ENCODE results near the gene TBC1D8. TPM values are rescaled to one million over a fixed set of nuclear protein-coding genes. Genes with fewer than 3 reads are reported as not detected.

The TBC1D8 gene
- total and polyA plus RNA-seq, 2 of the 8 experiments (the other 6 are each of a cell fraction or from before 2014, with no cell fraction given) = 20.8 to 21.8 TPM

DNA sequence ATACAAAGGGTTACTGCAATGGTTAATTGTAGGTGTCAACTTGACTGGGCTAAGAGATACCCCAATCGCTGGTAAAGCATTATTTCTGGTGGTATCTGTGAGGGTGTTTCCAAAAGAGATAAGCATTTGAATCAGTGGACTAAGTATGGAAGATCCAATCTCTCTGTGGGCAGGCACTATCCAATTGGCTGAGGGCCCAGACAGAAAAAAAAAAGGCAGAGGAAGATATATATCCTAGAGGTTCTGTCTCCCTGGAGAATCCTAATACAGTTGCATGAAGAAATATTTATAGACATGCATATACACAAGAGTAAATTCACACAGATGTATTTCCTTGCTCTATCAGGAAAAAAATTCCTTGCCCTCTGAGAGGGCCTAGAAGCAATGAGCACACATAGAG, 43.9 kb downstream of the TBC1D8 start:
- H4K5ac ChIP-seq (ENCODE audit: insufficient read length, low read depth, low read length) = no peak overlapping the region
- no peak overlapping the region for H2BK12ac ChIP-seq (ENCODE audit: low read depth, low read length)
- H2AK5ac ChIP-seq (ENCODE audit: low read depth, low read length) = no peak overlapping the region
- ChIA-PET CTCF (ENCODE audit: partially characterized antibody) (no interaction called here), POLR2A (ENCODE audit: partially characterized antibody) (no interaction called here)
- H3K4me3 ChIP-seq (ENCODE audit: extremely low read depth in 1 of 4, insufficient read depth in 2 of 4, low read depth in 3 of 4, low read length in 4 of 4) = no peak overlapping the region
- no peak for FAIRE-seq
- H4K91ac ChIP-seq (replicated peaks; ENCODE audit: insufficient read length, low read length) = no peak overlapping the region
- H3K9me3 ChIP-seq (ENCODE audit: insufficient read depth in 2 of 2, low read depth in 1 of 2, low read length in 1 of 2) = peaks cover 0 to 6% of the 10 kb centered on the region in 2 experiments; a peak in 2 of 4 replicates
- H3K14ac ChIP-seq (ENCODE audit: insufficient read length) = no peak overlapping the region
- no peaks in the 10 kb centered on the region for H3K36me3 ChIP-seq (ENCODE audit: control insufficient read depth in 2 of 4, insufficient read depth in 4 of 4, low read length in 3 of 4)
- H4K8ac ChIP-seq (ENCODE audit: extremely low read depth, insufficient read depth, low read length) = no peak overlapping the region
- no peak overlapping the region for H2BK15ac ChIP-seq (ENCODE audit: low read length)
- H3K4me2 ChIP-seq (ENCODE audit: insufficient read depth in 1 of 2, low read depth in 2 of 2, low read length in 2 of 2) = no peak overlapping the region
- H3K56ac ChIP-seq (replicated peaks; ENCODE audit: insufficient read length, low read depth, low read length) = no peak overlapping the region
- H3K79me2 ChIP-seq (ENCODE audit: control insufficient read depth in 1 of 2, insufficient read depth in 2 of 2, low read length in 2 of 2) = peaks cover 0 to 76% of the 10 kb centered on the region in 2 experiments; a peak in 2 of 4 replicates
- H3K23ac ChIP-seq (ENCODE audit: insufficient read length) = no peak overlapping the region
- H2BK5ac ChIP-seq (ENCODE audit: low read depth, low read length) = no peak overlapping the region
- no peaks in the 10 kb centered on the region for H3K27me3 ChIP-seq (replicated peaks in 1 of 4; ENCODE audit: control insufficient read depth in 3 of 4, extremely low read depth in 1 of 4, insufficient read depth in 3 of 4, low read length in 3 of 4)
- H4K20me1 ChIP-seq (replicated peaks in 1 of 2; ENCODE audit: control insufficient read depth in 1 of 2, insufficient read depth in 2 of 2, low read length in 2 of 2) = peaks cover 0 to 4% of the 10 kb centered on the region in 2 experiments
- no peak overlapping the region for H3K9ac ChIP-seq (replicated peaks in 1 of 4; ENCODE audit: extremely low read depth in 1 of 4, low read depth in 3 of 4, low read length in 3 of 4)
- H2BK20ac ChIP-seq (ENCODE audit: low read length) = no peak overlapping the region
- no peak overlapping the region for H2BK120ac ChIP-seq (replicated peaks; ENCODE audit: low read depth, low read length)
- peaks cover 6% of the 10 kb centered on the region for H3K79me1 ChIP-seq (ENCODE audit: low read depth, low read length)
- no peak for DNase-seq (ENCODE audit: low read depth in 1 of 2, low spot score in 2 of 2)
- 75% methylated on average over 1 of the region's 1 CpG; no CpG with 5 or more reads in 1 of the 2 experiments for whole genome bisulfite sequencing, 2 experiments (ENCODE audit: extremely low coverage in 1 of 2, insufficient coverage in 1 of 2, insufficient read length in 1 of 2, insufficient replicate concordance in 2 of 2, low coverage in 1 of 2, low lambda C conversion rate in 2 of 2, missing lambda C conversion rate in 1 of 2)
- H3K18ac ChIP-seq (ENCODE audit: extremely low read depth, low read length) = no peak overlapping the region
- no peaks in the 10 kb centered on the region for H3K23me2 ChIP-seq (ENCODE audit: low read depth, low read length)
- H3K4me1 ChIP-seq (replicated peaks in 1 of 4; ENCODE audit: control insufficient read depth in 3 of 4, insufficient read depth in 4 of 4, low read length in 3 of 4) = peaks cover 2 to 12% (median 7%) of the 10 kb centered on the region in 4 experiments; a peak in 6 of 7 replicates
- H3K4ac ChIP-seq (replicated peaks; ENCODE audit: insufficient read length, low read depth, low read length) = no peak overlapping the region
- H3K27ac ChIP-seq (ENCODE audit: low read depth, low read length) = no peak overlapping the region
- no peak overlapping the region for H2AFZ ChIP-seq (ENCODE audit: low read length)
- TF ChIP-seq MAFK (IDR thresholded peaks at IDR 0.05; ENCODE audit: low read depth, low read length) = no peak
- TF ChIP-seq TEAD4 (IDR thresholded peaks at IDR 0.05; ENCODE audit: low read depth, low read length) = no peak
- no peak for TF ChIP-seq TAF1 (IDR thresholded peaks at IDR 0.05; ENCODE audit: low read depth, low read length)
- TF ChIP-seq KDM4A (IDR thresholded peaks at IDR 0.05; ENCODE audit: low read depth, low read length, severe bottlenecking) = no peak
- no peak for TF ChIP-seq EP300 (IDR thresholded peaks at IDR 0.05; ENCODE audit: borderline replicate concordance in 1 of 2, low read depth in 2 of 2, low read length in 2 of 2)
- no peak for TF ChIP-seq PHF8 (conservative IDR thresholded peaks at IDR 0.05; ENCODE audit: low read depth, low read length)
- TF ChIP-seq SAP30 (IDR thresholded peaks at IDR 0.05; ENCODE audit: insufficient read depth, insufficient replicate concordance, low read length) = no peak
- TF ChIP-seq, protein P1, sequence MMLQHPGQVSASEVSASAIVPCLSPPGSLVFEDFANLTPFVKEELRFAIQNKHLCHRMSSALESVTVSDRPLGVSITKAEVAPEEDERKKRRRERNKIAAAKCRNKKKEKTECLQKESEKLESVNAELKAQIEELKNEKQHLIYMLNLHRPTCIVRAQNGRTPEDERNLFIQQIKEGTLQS (IDR thresholded peaks at IDR 0.05; ENCODE audit: insufficient read depth, low read depth, low read length) = no peak
- no peak for TF ChIP-seq SIRT6 (IDR thresholded peaks at IDR 0.05; ENCODE audit: low read length)
- no peak for TF ChIP-seq POLR2A (IDR thresholded peaks at IDR 0.05; ENCODE audit: control extremely low read depth in 1 of 2, low read depth in 2 of 2, low read length in 2 of 2)
- no peak for TF ChIP-seq JUN (IDR thresholded peaks at IDR 0.05; ENCODE audit: low read depth, low read length)
- TF ChIP-seq FOSL1 (IDR thresholded peaks at IDR 0.05; ENCODE audit: insufficient read depth, low read depth, low read length) = no peak
- no peak for TF ChIP-seq ZNF274 (IDR thresholded peaks at IDR 0.05; ENCODE audit: borderline replicate concordance, extremely low read depth, low read length)
- no peak for TF ChIP-seq POU5F1 (IDR thresholded peaks at IDR 0.05; ENCODE audit: low read depth, low read length)
